GM10248 (cell line): ENCODE data around the gene VDR.
"Not testable (repeated sequence)": the region's sequence is repeated elsewhere in the genome, so short reads cannot be mapped to it uniquely, and the experiment has no call there.

Source experiments
- CTCF ChIA-PET: fragments of 300-600 bp; sonication (Branson Sonifier 250); formaldehyde crosslinking; extraction: SDS; loops from one replicate; lab custom pipeline; 2021; ENCODE audit warnings: antibody characterized with exemption; lab: Yijun Ruan, JAX
- POLR2A ChIA-PET: fragments of 350-650 bp; sonication (Branson Sonifier 250); formaldehyde crosslinking; extraction: SDS; loops from one replicate; lab custom pipeline; 2020; ENCODE audit warnings: antibody characterized with exemption; lab: Yijun Ruan, JAX
- DNase-seq: peaks from one replicate; pipeline ENCODE4 v3.0.0; 2012; ENCODE audit errors: extremely low spot score
- CTCF ChIP-seq: IDR thresholded peaks from 2 replicates; pipeline ENCODE4 v1.5.1; 2012; ENCODE audit warnings: mild to moderate bottlenecking, low read depth; ENCODE audit errors: extremely low read depth, missing control alignments, control extremely low read depth

VDR gene

GRCh38 chr12:47846294-47846996 is 58.3 kb downstream of the VDR start:
- CTCF ChIA-PET: interaction anchor here (0.6 to 23.4 kb wide), 6 partner anchors 11 to 128 kb away, joined by 3 to 685 read pairs (median 10); no protein-coding TSS in a partner anchor
- no peak for DNase-seq
- POLR2A ChIA-PET: no interaction called here
- no peak for TF ChIP-seq CTCF

- DNase-seq: no peak
- ChIA-PET POLR2A (no interaction called here), CTCF (interaction anchor here (1.0 to 23.4 kb wide), 4 partner anchors 9 to 78 kb away, joined by 3 to 685 read pairs (median 70); no protein-coding TSS in a partner anchor)
- no peak for TF ChIP-seq CTCF
Measured at GRCh38 chr12:47845081-47845480, 59.7 kb downstream of the VDR start.

- no peak for DNase-seq
- no peak for TF ChIP-seq CTCF
- ChIA-PET CTCF (interaction anchor here (1.0 to 23.4 kb wide), 3 partner anchors 9 to 77 kb away, joined by 3 to 685 read pairs (median 136); no protein-coding TSS in a partner anchor), POLR2A (no interaction called here)
Measured at GRCh38 chr12:47844264-47845019, 60.4 kb downstream of the VDR start.

- no peak for TF ChIP-seq CTCF
- ChIA-PET CTCF (interaction anchor here (1.6 to 23.4 kb wide), 5 partner anchors 11 to 101 kb away, joined by 6 to 685 read pairs (median 39); no protein-coding TSS in a partner anchor), POLR2A (no interaction called here)
- no peak for DNase-seq
Measured at GRCh38 chr12:47843226-47843980, 61.4 kb downstream of the VDR start.

- CTCF ChIA-PET: interaction anchor here (1.6 to 23.4 kb wide), 5 partner anchors 10 to 101 kb away, joined by 6 to 685 read pairs (median 39); no protein-coding TSS in a partner anchor
- POLR2A ChIA-PET: interaction anchor here (0.7 kb wide), 1 partner anchor 10 kb away, joined by 8 read pairs; no protein-coding TSS in a partner anchor
Measured at GRCh38 chr12:47842543-47842942, 62.3 kb downstream of the VDR start.

GRCh38 chr12:47841910-47842309 is 62.9 kb downstream of the VDR start:
- no peak for DNase-seq
- ChIA-PET CTCF (interaction anchor here (1.2 to 23.4 kb wide), 10 partner anchors 7 to 127 kb away, joined by 3 to 685 read pairs (median 10); no protein-coding TSS in a partner anchor), POLR2A (no interaction called here)
- TF ChIP-seq CTCF: no peak

More at GRCh38 chr12:47842543-47842942, 62.3 kb downstream of the VDR start:
- DNase-seq: not testable (repeated sequence)
